ENCODE results near the gene HABP2. TPM values are rescaled to one million over a fixed set of nuclear protein-coding genes. Genes with fewer than 3 reads are reported as not detected.

Gene HABP2
- total and polyA plus RNA-seq, 9 of the 15 experiments (the other 6 are each of a cell fraction or from before 2014, with no cell fraction given), result 0.09 TPM; not detected in 8

GRCh38 chr10:113613427-113613826 lies 60.6 kb downstream of the HABP2 start:
- POLR2A ChIA-PET, result no interaction called here
- no peak overlapping the region for H3K4me2 ChIP-seq (ENCODE audit: insufficient read depth, low read length)
- no peak for ATAC-seq
- intact Hi-C loops (cut with micrococcal nuclease) (no loop called here), in situ Hi-C loops (cut with MboI) (no loop called here)
- no peaks in the 10 kb centered on the region for H3K9me1 ChIP-seq (ENCODE audit: control insufficient read depth, insufficient read depth, low read length)
- H3K4me1 ChIP-seq (replicated peaks in 1 of 2; ENCODE audit: control insufficient read depth in 2 of 2, insufficient read depth in 2 of 2, low read length in 2 of 2), result no peaks in the 10 kb centered on the region
- no peak overlapping the region for H3K4me3 ChIP-seq
- H3K9me3 ChIP-seq (replicated peaks; ENCODE audit: control insufficient read depth, insufficient read depth, low read depth, low read length), result no peaks in the 10 kb centered on the region
- no TSS peak for BruUV-seq (replicated peaks)
- WGBS (ENCODE audit: insufficient coverage, low coverage, missing lambda C conversion rate), result 0% methylated on average over 2 of the region's 2 CpGs
- H3K9ac ChIP-seq (ENCODE audit: insufficient read depth in 1 of 2, low read depth in 2 of 2, low read length in 2 of 2), result no peak overlapping the region
- no peak overlapping the region for H3K27ac ChIP-seq (ENCODE audit: extremely low read depth, low read depth, low read length)
- H3K36me3 ChIP-seq (ENCODE audit: control insufficient read depth, insufficient read depth, low read length), result no peaks in the 10 kb centered on the region
- DNase-seq (ENCODE audit: extremely low read depth in 1 of 4, low spot score in 3 of 4), result no peak
- peaks cover 0 to 37% of the 10 kb centered on the region in 2 experiments; a peak in 2 of 5 replicates for H3K27me3 ChIP-seq (ENCODE audit: control insufficient read depth in 2 of 2, insufficient read depth in 2 of 2, low read length in 2 of 2)
- H2AFZ ChIP-seq (ENCODE audit: low read depth, low read length), result no peak overlapping the region
- CTCF ChIA-PET (ENCODE audit: low intra/inter-chr PET ratio), result no interaction called here
- FAIRE-seq, result no peak
- H3K79me2 ChIP-seq (ENCODE audit: control insufficient read depth, insufficient read depth, low read length), result no peaks in the 10 kb centered on the region
- H4K20me1 ChIP-seq (replicated peaks; ENCODE audit: control insufficient read depth, insufficient read depth, low read length), result no peaks in the 10 kb centered on the region
- TF ChIP-seq HSF4 (CRISPR knock-in tag; IDR thresholded peaks at IDR 0.05; ENCODE audit: borderline replicate concordance) (no peak), FOS (IDR thresholded peaks at IDR 0.05; ENCODE audit: extremely low read depth, insufficient read length) (no peak), HMGN3 (IDR thresholded peaks at IDR 0.05; ENCODE audit: borderline replicate concordance, extremely low read depth, insufficient read length, low read depth, low read length) (no peak), EGR1 (conservative IDR thresholded peaks at IDR 0.05) (no peak), SAP30 (IDR thresholded peaks at IDR 0.05; ENCODE audit: borderline replicate concordance, insufficient read depth, low read depth, low read length, poor library complexity, severe bottlenecking) (no peak), KLF1 (tag; IDR thresholded peaks at IDR 0.05) (no peak), E2F8 (IDR thresholded peaks at IDR 0.05; ENCODE audit: low read depth, partially characterized antibody) (no peak), RFX7 (CRISPR knock-in tag; IDR thresholded peaks at IDR 0.05) (no peak)
- TF ChIP-seq, protein P1, sequence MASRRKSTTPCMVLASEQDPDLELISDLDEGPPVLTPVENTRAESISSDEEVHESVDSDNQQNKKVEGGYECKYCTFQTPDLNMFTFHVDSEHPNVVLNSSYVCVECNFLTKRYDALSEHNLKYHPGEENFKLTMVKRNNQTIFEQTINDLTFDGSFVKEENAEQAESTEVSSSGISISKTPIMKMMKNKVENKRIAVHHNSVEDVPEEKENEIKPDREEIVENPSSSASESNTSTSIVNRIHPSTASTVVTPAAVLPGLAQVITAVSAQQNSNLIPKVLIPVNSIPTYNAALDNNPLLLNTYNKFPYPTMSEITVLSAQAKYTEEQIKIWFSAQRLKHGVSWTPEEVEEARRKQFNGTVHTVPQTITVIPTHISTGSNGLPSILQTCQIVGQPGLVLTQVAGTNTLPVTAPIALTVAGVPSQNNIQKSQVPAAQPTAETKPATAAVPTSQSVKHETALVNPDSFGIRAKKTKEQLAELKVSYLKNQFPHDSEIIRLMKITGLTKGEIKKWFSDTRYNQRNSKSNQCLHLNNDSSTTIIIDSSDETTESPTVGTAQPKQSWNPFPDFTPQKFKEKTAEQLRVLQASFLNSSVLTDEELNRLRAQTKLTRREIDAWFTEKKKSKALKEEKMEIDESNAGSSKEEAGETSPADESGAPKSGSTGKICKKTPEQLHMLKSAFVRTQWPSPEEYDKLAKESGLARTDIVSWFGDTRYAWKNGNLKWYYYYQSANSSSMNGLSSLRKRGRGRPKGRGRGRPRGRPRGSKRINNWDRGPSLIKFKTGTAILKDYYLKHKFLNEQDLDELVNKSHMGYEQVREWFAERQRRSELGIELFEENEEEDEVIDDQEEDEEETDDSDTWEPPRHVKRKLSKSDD (conservative IDR thresholded peaks at IDR 0.05; ENCODE audit: low read length), result no peak
- TF ChIP-seq, protein P2, sequence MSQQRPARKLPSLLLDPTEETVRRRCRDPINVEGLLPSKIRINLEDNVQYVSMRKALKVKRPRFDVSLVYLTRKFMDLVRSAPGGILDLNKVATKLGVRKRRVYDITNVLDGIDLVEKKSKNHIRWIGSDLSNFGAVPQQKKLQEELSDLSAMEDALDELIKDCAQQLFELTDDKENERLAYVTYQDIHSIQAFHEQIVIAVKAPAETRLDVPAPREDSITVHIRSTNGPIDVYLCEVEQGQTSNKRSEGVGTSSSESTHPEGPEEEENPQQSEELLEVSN (IDR thresholded peaks at IDR 0.05; ENCODE audit: borderline replicate concordance in 1 of 2, extremely low read depth in 1 of 2, insufficient read depth in 1 of 2, insufficient read length in 1 of 2, low read depth in 1 of 2, low read length in 1 of 2, poor library complexity in 1 of 2, severe bottlenecking in 1 of 2), result no peak
- TF ChIP-seq, protein P3, sequence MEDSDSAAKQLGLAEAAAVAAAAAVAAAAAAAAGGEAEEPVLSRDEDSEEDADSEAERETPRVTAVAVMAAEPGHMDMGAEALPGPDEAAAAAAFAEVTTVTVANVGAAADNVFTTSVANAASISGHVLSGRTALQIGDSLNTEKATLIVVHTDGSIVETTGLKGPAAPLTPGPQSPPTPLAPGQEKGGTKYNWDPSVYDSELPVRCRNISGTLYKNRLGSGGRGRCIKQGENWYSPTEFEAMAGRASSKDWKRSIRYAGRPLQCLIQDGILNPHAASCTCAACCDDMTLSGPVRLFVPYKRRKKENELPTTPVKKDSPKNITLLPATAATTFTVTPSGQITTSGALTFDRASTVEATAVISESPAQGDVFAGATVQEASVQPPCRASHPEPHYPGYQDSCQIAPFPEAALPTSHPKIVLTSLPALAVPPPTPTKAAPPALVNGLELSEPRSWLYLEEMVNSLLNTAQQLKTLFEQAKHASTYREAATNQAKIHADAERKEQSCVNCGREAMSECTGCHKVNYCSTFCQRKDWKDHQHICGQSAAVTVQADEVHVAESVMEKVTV (CRISPR knock-in tag; IDR thresholded peaks at IDR 0.05), result no peak
